IMR-90 (cell line): ENCODE results near the gene RGP1. TPM values are rescaled to one million over a fixed set of nuclear protein-coding genes. Genes with fewer than 3 reads are reported as not detected.
A peak's percentile ranks its signal among the peaks of the same experiment; 100 is the strongest.

ENCODE experiments used
- ATAC-seq: fragments of 200-7000 bp; cut with Tn5 transposase; 2 replicates; pipeline ENCODE4 v1.9.1; 2020; ENCODE audit warnings: low read depth, mild to moderate bottlenecking, moderate library complexity
- BruUV-seq: library from RNA; stranded (reverse); fragments of 400-500 nt; replicated peaks from 2 replicates; lab custom pipeline; 2021; lab: Mats Ljungman, UMichigan
- CTCF ChIA-PET: fragments of 300-600 bp; formaldehyde crosslinking; extraction: SDS; loops from one replicate; lab custom pipeline; 2021; ENCODE audit warnings: antibody characterized with exemption; lab: Yijun Ruan, JAX
- POLR2A ChIA-PET: fragments of 300-600 bp; sonication (Branson Sonifier 250); formaldehyde crosslinking; loops from one replicate; lab custom pipeline; 2022; ENCODE audit warnings: antibody characterized with exemption; ENCODE audit not compliant: unreplicated experiment; lab: Charles Lee
- DNase-seq: peaks from one replicate; pipeline ENCODE4 v3.0.0; 2013
- H2AFZ ChIP-seq: replicated peaks from 2 replicates; pipeline ENCODE3; 2013; ENCODE audit warnings: low read length, mild to moderate bottlenecking; ENCODE audit not compliant: poor library complexity
- H2AK5ac ChIP-seq: 2 replicates; pipeline ENCODE4 v1.6.1; 2013; ENCODE audit warnings: low read depth, low read length, inconsistent platforms
- H2AK9ac ChIP-seq: replicated peaks from 2 replicates; pipeline ENCODE3; 2013; ENCODE audit warnings: mild to moderate bottlenecking, low read depth, low read length, moderate library complexity; ENCODE audit not compliant: poor library complexity
- H2BK120ac ChIP-seq: 2 replicates; pipeline ENCODE4 v1.6.1; 2013; ENCODE audit warnings: low read depth, low read length, inconsistent platforms
- H2BK15ac ChIP-seq: 3 replicates; pipeline ENCODE4 v1.6.1; 2013; ENCODE audit warnings: low read depth, low read length, inconsistent platforms
- H2BK20ac ChIP-seq: 2 replicates; pipeline ENCODE4 v1.6.1; 2013; ENCODE audit warnings: low read depth, mild to moderate bottlenecking, inconsistent platforms, low read length, moderate library complexity
- H2BK5ac ChIP-seq: 2 replicates; pipeline ENCODE4 v1.6.1; 2013; ENCODE audit warnings: mild to moderate bottlenecking, low read depth, low read length, inconsistent platforms; ENCODE audit not compliant: poor library complexity, severe bottlenecking
- H3K14ac ChIP-seq: replicated peaks from 2 replicates; pipeline ENCODE4 v1.6.1; 2013; ENCODE audit warnings: low read depth, low read length, inconsistent platforms
- H3K18ac ChIP-seq: 2 replicates; pipeline ENCODE4 v1.6.1; 2013; ENCODE audit warnings: low read depth, low read length, control low read depth
- H3K23ac ChIP-seq: 2 replicates; pipeline ENCODE4 v1.6.1; 2013; ENCODE audit warnings: low read depth, low read length, inconsistent platforms
- H3K27ac ChIP-seq: 2 replicates; pipeline ENCODE4 v1.5.1; 2013; ENCODE audit warnings: mild to moderate bottlenecking, control low read depth, low read length; ENCODE audit not compliant: insufficient read depth
- H3K27me3 ChIP-seq: 2 replicates; pipeline ENCODE4 v1.6.1; 2013; ENCODE audit warnings: low read length; ENCODE audit not compliant: control insufficient read depth, insufficient read depth
- H3K36me3 ChIP-seq: 2 replicates; pipeline ENCODE4 v1.6.1; 2013; ENCODE audit warnings: low read length, mixed read lengths; ENCODE audit not compliant: control insufficient read depth, insufficient read depth
- H3K4ac ChIP-seq: 2 replicates; pipeline ENCODE4 v1.6.1; 2013; ENCODE audit warnings: low read depth, low read length, inconsistent platforms
- H3K4me1 ChIP-seq: 2 replicates; pipeline ENCODE4 v1.6.1; 2013; ENCODE audit warnings: low read length, mixed read lengths; ENCODE audit not compliant: control insufficient read depth, insufficient read depth
- H3K4me2 ChIP-seq: 2 replicates; pipeline ENCODE4 v1.6.1; 2013; ENCODE audit warnings: low read depth, mild to moderate bottlenecking, control low read depth, low read length, moderate library complexity
- H3K4me3 ChIP-seq: 2 replicates; pipeline ENCODE4 v1.5.1; 2013; ENCODE audit warnings: low read depth, mild to moderate bottlenecking, control low read depth, low read length, moderate library complexity; ENCODE audit not compliant: insufficient read depth
- H3K56ac ChIP-seq: 2 replicates; pipeline ENCODE4 v1.6.1; 2013; ENCODE audit warnings: low read length, inconsistent platforms; ENCODE audit not compliant: insufficient read depth; ENCODE audit errors: extremely low read depth
- H3K79me1 ChIP-seq, 2 experiments: 2 replicates each; pipeline ENCODE4 v1.6.1; 2013; ENCODE audit warnings: low read length in 2 of 2, inconsistent platforms in 1 of 2, low read depth in 1 of 2
- H3K9ac ChIP-seq: 2 replicates; pipeline ENCODE4 v1.6.1; 2013; ENCODE audit warnings: low read depth, low read length, control low read depth
- H3K9me1 ChIP-seq: 2 replicates; pipeline ENCODE4 v1.6.1; 2013; ENCODE audit warnings: low read length, inconsistent platforms; ENCODE audit not compliant: insufficient read depth
- H3K9me3 ChIP-seq: 2 replicates; pipeline ENCODE4 v1.6.1; 2013; ENCODE audit warnings: low read length; ENCODE audit not compliant: control insufficient read depth, insufficient read depth
- H4K20me1 ChIP-seq: 2 replicates; pipeline ENCODE4 v1.6.1; 2013; ENCODE audit warnings: low read length, inconsistent platforms; ENCODE audit not compliant: insufficient read depth
- H4K5ac ChIP-seq: 2 replicates; pipeline ENCODE4 v1.6.1; 2013; ENCODE audit warnings: mild to moderate bottlenecking, low read depth, low read length, control low read depth
- H4K8ac ChIP-seq, 2 experiments: 2 replicates each; pipeline ENCODE4 v1.6.1; 2013; ENCODE audit warnings: low read depth in 2 of 2, low read length in 2 of 2, control low read depth in 1 of 2, inconsistent platforms in 1 of 2
- H4K91ac ChIP-seq: 2 replicates; pipeline ENCODE4 v1.6.1; 2013; ENCODE audit warnings: low read depth, low read length, inconsistent platforms; ENCODE audit not compliant: insufficient read depth
- BHLHE40 ChIP-seq: fragments of 150-350 bp; IDR thresholded peaks from 2 replicates; pipeline ENCODE4 v1.6.1; 2016; ENCODE audit warnings: mild to moderate bottlenecking, low read depth, low read length
- CHD1 ChIP-seq: IDR thresholded peaks from 2 replicates; pipeline ENCODE4 v1.6.1; 2012; ENCODE audit warnings: low read depth, low read length, improper control_type of control experiment
- CTCF ChIP-seq: conservative IDR thresholded peaks from 2 replicates; pipeline ENCODE4 v1.5.1; 2012; ENCODE audit warnings: mild to moderate bottlenecking, low read depth, low read length, improper control_type of control experiment
- ELK1 ChIP-seq: fragments of 150-350 bp; IDR thresholded peaks from 2 replicates; pipeline ENCODE4 v1.6.1; 2016; ENCODE audit warnings: low read depth, mild to moderate bottlenecking, low read length, moderate library complexity, borderline replicate concordance
- FOS ChIP-seq: fragments of 150-350 bp; IDR thresholded peaks from 2 replicates; pipeline ENCODE4 v1.6.1; 2016; ENCODE audit warnings: low read depth, low read length
- MAFK ChIP-seq: IDR thresholded peaks from 2 replicates; pipeline ENCODE4 v1.6.1; 2012; ENCODE audit warnings: low read depth, low read length, improper control_type of control experiment
- NFE2L2 ChIP-seq: fragments of 150-350 bp; IDR thresholded peaks from 2 replicates; pipeline ENCODE4 v1.6.1; 2016; ENCODE audit warnings: low read depth, mild to moderate bottlenecking, low read length
- RCOR1 ChIP-seq: IDR thresholded peaks from 2 replicates; pipeline ENCODE4 v1.6.1; 2012; ENCODE audit warnings: mild to moderate bottlenecking, low read length, improper control_type of control experiment; ENCODE audit not compliant: insufficient replicate concordance
- RFX5 ChIP-seq: IDR thresholded peaks from 2 replicates; pipeline ENCODE4 v1.8.0; 2012; ENCODE audit warnings: low read depth, mild to moderate bottlenecking, low read length, moderate library complexity
- SMC3 ChIP-seq: fragments of 150-350 bp; IDR thresholded peaks from 2 replicates; pipeline ENCODE4 v1.6.1; 2016; ENCODE audit warnings: low read depth, mild to moderate bottlenecking, antibody characterized with exemption, low read length, moderate library complexity
- WGBS, 2 experiments: methylation state at CpG; one replicate each; pipeline versions ENCODE4 v1.1.5 to v1.1.7; 2013; ENCODE audit warnings: missing lambda C conversion rate in 2 of 2; ENCODE audit not compliant: insufficient read length in 1 of 2; ENCODE audit errors: extremely low coverage in 2 of 2; 5-methylcytosine and 5-hydroxymethylcytosine counted together
- dilution Hi-C: fragments of 300-500 bp; cut with HindIII; formaldehyde crosslinking; loops from one replicate; pipeline ENCODE4 v1.14.3; 2018; ENCODE audit warnings: low sequenced_read_pairs; ENCODE audit not compliant: unreplicated experiment
- in situ Hi-C: fragments of 300-500 bp; cut with MboI; formaldehyde crosslinking; loops from 3 replicates; pipeline ENCODE4 v1.14.3; 2019; ENCODE audit warnings: low sequenced_read_pairs, inconsistent platforms, mixed read lengths
- intact Hi-C: fragments of 100-400 bp; cut with micrococcal nuclease; formaldehyde crosslinking; loops from 2 replicates; pipeline ENCODE4 v1.10.0; 2022
- polyA plus RNA-seq, 3 experiments: library from polyadenylated mRNA; depleted of rRNA; stranded (reverse); fragments of >200 nt; gene quantifications; 2 replicates each; pipeline ENCODE4 v1.2.3, GENCODE V29; 2012; ENCODE audit warnings: low replicate concordance in 1 of 3
- total RNA-seq: library from RNA; depleted of rRNA; stranded (reverse); fragments of >200 nt; gene quantifications from 2 replicates; pipeline ENCODE4 v1.2.3, GENCODE V29; 2012

RGP1 gene
- total and polyA plus RNA-seq, 2 of the 4 experiments (the other 2 are of a cell fraction), result 10.2 to 14.3 TPM

DNA sequence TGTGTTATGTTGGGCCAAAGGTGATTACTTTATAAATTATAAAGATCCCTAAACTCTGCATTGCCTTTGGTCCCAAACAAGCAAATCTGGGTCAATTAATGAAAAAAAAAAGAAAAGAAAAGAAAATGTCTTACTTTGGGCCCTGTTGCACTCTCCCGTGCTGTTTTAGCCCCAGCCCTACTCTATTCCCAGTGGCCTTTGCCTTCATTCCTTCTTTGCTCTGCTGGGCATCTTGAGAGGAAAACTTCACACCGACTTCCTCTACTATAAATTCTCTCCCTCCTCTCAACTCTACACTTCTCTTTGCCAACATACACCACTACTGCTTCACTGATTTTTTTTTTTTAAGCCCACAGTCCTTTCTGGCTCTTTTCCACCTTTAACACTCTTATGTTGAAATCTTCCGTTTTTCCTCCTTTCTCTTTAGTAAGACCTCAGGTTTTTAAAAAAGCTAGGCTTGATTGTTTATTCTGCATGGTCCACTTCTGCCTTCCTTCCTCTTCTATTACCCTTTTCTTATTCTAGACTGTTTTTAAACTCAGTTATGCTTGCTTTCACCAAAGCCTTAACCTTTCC, 9.5 kb downstream of the RGP1 start:
- no peak overlapping the region for H3K4ac ChIP-seq
- peaks cover 7% of the 10 kb centered on the region; the same call in 1 of the 2 replicates for H3K4me1 ChIP-seq
- no peak overlapping the region for H3K14ac ChIP-seq
- BruUV-seq, result no TSS peak
- dilution Hi-C loops (no loop called here), intact Hi-C loops (no loop called here), in situ Hi-C loops (no loop called here)
- no peaks in the 10 kb centered on the region for H3K9me3 ChIP-seq
- no peak for DNase-seq
- no peaks in the 10 kb centered on the region for H3K79me1 ChIP-seq
- no peak overlapping the region for H2BK5ac ChIP-seq
- H3K27me3 ChIP-seq, result peaks cover 2% of the 10 kb centered on the region; the same call in 1 of the 2 replicates
- H3K9ac ChIP-seq, result no peak overlapping the region
- no peak overlapping the region for H3K18ac ChIP-seq
- TF ChIP-seq FOS (no peak), CHD1 (no peak), CTCF (no peak), ELK1 (no peak), MAFK (no peak), BHLHE40 (no peak), SMC3 (no peak), RCOR1 (no peak), NFE2L2 (no peak), RFX5 (no peak)
- no peak overlapping the region for H3K27ac ChIP-seq
- H2BK120ac ChIP-seq, result no peak overlapping the region
- WGBS, 2 experiments, result 81% methylated on average over 2 of the region's 3 CpGs; no CpG with 5 or more reads in 1 of the 2 experiments
- peaks cover 5% of the 10 kb centered on the region for H3K9me1 ChIP-seq
- no peak overlapping the region for H3K4me2 ChIP-seq
- H2BK15ac ChIP-seq, result no peak overlapping the region
- no peak overlapping the region for H3K56ac ChIP-seq
- H2AK9ac ChIP-seq, result no peak overlapping the region
- no peak overlapping the region for H3K23ac ChIP-seq
- H4K8ac ChIP-seq, result no peak overlapping the region
- H3K4me3 ChIP-seq, result no peak overlapping the region
- ATAC-seq, result 0 out of 2 replicates have a peak, but pooled peaks have one; percentile 8
- no peak overlapping the region for H2AK5ac ChIP-seq
- POLR2A ChIA-PET, result no interaction called here
- no peak overlapping the region for H2AFZ ChIP-seq
- no peak overlapping the region for H4K91ac ChIP-seq
- peaks cover 14% of the 10 kb centered on the region for H3K36me3 ChIP-seq
- H4K20me1 ChIP-seq, result no peaks in the 10 kb centered on the region
- CTCF ChIA-PET, result interaction anchor here (0.6 kb wide), 1 partner anchor 18 kb away, joined by 3 read pairs; no protein-coding TSS in a partner anchor
- H2BK20ac ChIP-seq, result no peak overlapping the region
- no peak overlapping the region for H4K5ac ChIP-seq
